T-cell (primary cell): ENCODE data around the gene PLXNA3. TPM values are rescaled to one million over a fixed set of nuclear protein-coding genes. Genes with fewer than 3 reads are reported as not detected.
"Not testable (repeated sequence)": the region's sequence is repeated elsewhere in the genome, so short reads cannot be mapped to it uniquely, and the experiment has no call there.

Source experiments
- ATAC-seq, 4 experiments: fragments of 200-7000 bp in 3 of 4; fragments of 150-1000 bp in 1 of 4; cut with Tn5 transposase; replicated peaks in 1 of 4; 1 replicate in 3 of 4; 2 replicates in 1 of 4; pipeline ENCODE4 v1.10.0; 2021; ENCODE audit warnings: moderate library complexity in 3 of 4, mild to moderate bottlenecking in 2 of 4, moderate number of reproducible peaks in 1 of 4
- CTCF ChIA-PET, 2 donors: fragments of 300-600 bp; sonication (Branson Sonifier 250); formaldehyde crosslinking; loops; one replicate each; lab custom pipeline; 2022; ENCODE audit warnings: antibody characterized with exemption in 2 of 2; lab: Charles Lee
- POLR2A ChIA-PET, 2 donors: fragments of 300-600 bp; sonication (Branson Sonifier 250); formaldehyde crosslinking; loops; one replicate each; lab custom pipeline; 2022; ENCODE audit warnings: antibody characterized with exemption in 2 of 2; lab: Charles Lee
- DNase-seq, 35 experiments: peaks; one replicate each; pipeline versions ENCODE4 v3.0.0 to v3.0.0-alpha.2; 2013 to 2023
- H3K27ac ChIP-seq: one replicate; pipeline ENCODE4 v1.5.1; 2013; ENCODE audit warnings: low read length
- H3K27me3 ChIP-seq, 2 experiments: replicated peaks in 1 of 2; 1 replicate in 1 of 2; 2 replicates in 1 of 2; pipeline versions ENCODE4 v1.6.1 to v1.7.0; 2013; ENCODE audit warnings: low read length in 1 of 2, mixed read lengths in 1 of 2; ENCODE audit not compliant: control insufficient read depth in 2 of 2, insufficient read depth in 2 of 2; ENCODE audit errors: extremely low read depth in 1 of 2
- H3K36me3 ChIP-seq, 2 donors: 1 replicate in 1 of 2; 2 replicates in 1 of 2; pipeline versions ENCODE4 v1.6.1 to v1.7.0; 2013; ENCODE audit warnings: low read length in 1 of 2; ENCODE audit not compliant: control insufficient read depth in 2 of 2, insufficient read depth in 1 of 2; ENCODE audit errors: extremely low read depth in 1 of 2
- H3K4me1 ChIP-seq, 2 experiments: 1 replicate in 1 of 2; 2 replicates in 1 of 2; pipeline versions ENCODE4 v1.6.1 to v1.7.0; 2013; ENCODE audit warnings: low read length in 2 of 2, mixed read lengths in 1 of 2; ENCODE audit not compliant: insufficient read depth in 2 of 2, control insufficient read depth in 1 of 2; ENCODE audit errors: extremely low read depth in 1 of 2
- H3K4me3 ChIP-seq, 2 donors: 1 replicate in 1 of 2; 2 replicates in 1 of 2; pipeline versions ENCODE4 v1.5.1 to v1.7.0; 2013; ENCODE audit warnings: mild to moderate bottlenecking in 2 of 2, low read length in 1 of 2, moderate library complexity in 1 of 2; ENCODE audit not compliant: control insufficient read depth in 1 of 2; ENCODE audit errors: extremely low read depth in 1 of 2
- H3K9me3 ChIP-seq: 2 replicates; pipeline ENCODE4 v1.7.0; 2013
- H3K27ac Mint-ChIP-seq, 2 donors: one replicate each; pipeline ENCODE4 v1.8.0; 2020 to 2021; ENCODE audit warnings: mild to moderate bottlenecking in 2 of 2, mixed read lengths in 2 of 2
- H3K27me3 Mint-ChIP-seq, 2 donors: one replicate each; pipeline ENCODE4 v1.8.0; 2021 to 2022; ENCODE audit warnings: mixed read lengths in 2 of 2
- H3K36me3 Mint-ChIP-seq: one replicate; pipeline ENCODE4 v1.8.0; 2021; ENCODE audit warnings: mixed read lengths
- H3K4me1 Mint-ChIP-seq, 3 donors: one replicate each; pipeline ENCODE4 v1.8.0; 2020 to 2022; ENCODE audit warnings: mixed read lengths in 3 of 3, mild to moderate bottlenecking in 1 of 3
- H3K4me3 Mint-ChIP-seq, 3 donors: one replicate each; pipeline ENCODE4 v1.8.0; 2020 to 2022; ENCODE audit warnings: mild to moderate bottlenecking in 3 of 3, mixed read lengths in 3 of 3, moderate library complexity in 3 of 3
- H3K9me3 Mint-ChIP-seq, 3 donors: one replicate each; pipeline ENCODE4 v1.8.0; 2020 to 2022; ENCODE audit warnings: mixed read lengths in 3 of 3
- WGBS: methylation state at CpG from one replicate; pipeline ENCODE4 v1.1.5; 2013; ENCODE audit warnings: missing lambda C conversion rate; ENCODE audit not compliant: insufficient coverage; 5-methylcytosine and 5-hydroxymethylcytosine counted together
- total RNA-seq, 35 experiments: library from RNA in 6 of 35; stranded (reverse) in 6 of 35; fragments of 120-200 nt in 1 of 35; gene quantifications; one replicate each; pipeline versions ENCODE4 v1.2.1 to v1.2.4 and lab custom pipeline; 2013 to 2026

Gene PLXNA3
- total RNA-seq, 5 donors from 2014 or later (not counting 1 experiment from before 2014, with no cell fraction given), result 48.1 to 87.0 (median 72.9) TPM

GRCh38 chrX:154494715-154495114 lies 36.6 kb downstream of the PLXNA3 start:
- Mint-ChIP-seq H3K36me3 (no peaks in the 10 kb centered on the region), H3K4me3 (no peak overlapping the region), H3K4me1 (peaks cover 1 to 3% (median 2%) of the 10 kb centered on the region in 3 donors), H3K27me3 (no peaks in the 10 kb centered on the region), H3K27ac (no peak overlapping the region), H3K9me3 (no peaks in the 10 kb centered on the region)
- Histone ChIP-seq H3K4me3 (no peak overlapping the region), H3K36me3 (no peaks in the 10 kb centered on the region), H3K27ac (no peak overlapping the region), H3K4me1 (peaks cover 0 to 9% of the 10 kb centered on the region in 2 experiments), H3K27me3 (no peaks in the 10 kb centered on the region), H3K9me3 (no peaks in the 10 kb centered on the region)
- no CpG with 5 or more reads among the region's 3 CpGs for WGBS
- ATAC-seq (no peak), DNase-seq (no peak)
- CTCF ChIA-PET, result interaction anchor here in 1 of 2 donors (0.5 kb wide), 1 partner anchor 795 kb away, joined by 3 read pairs; no protein-coding TSS in a partner anchor
- POLR2A ChIA-PET, result interaction anchor here in 1 of 2 donors (0.7 kb wide), 1 partner anchor 21 kb away, joined by 3 read pairs; no protein-coding TSS in a partner anchor

GRCh38 chrX:154495472-154495922 lies 37.4 kb downstream of the PLXNA3 start:
- Histone ChIP-seq H3K9me3 (no peaks in the 10 kb centered on the region), H3K27me3 (no peaks in the 10 kb centered on the region), H3K4me3 (no peak overlapping the region), H3K4me1 (peaks cover 0 to 7% of the 10 kb centered on the region in 2 experiments), H3K36me3 (no peaks in the 10 kb centered on the region), H3K27ac (no peak overlapping the region)
- ChIA-PET CTCF (interaction anchor here in 1 of 2 donors (0.5 kb wide), 1 partner anchor 795 kb away, joined by 3 read pairs; no protein-coding TSS in a partner anchor), POLR2A (interaction anchor here in 1 of 2 donors (0.7 kb wide), 2 partner anchors 22 to 405 kb away, joined by 3 to 5 read pairs; no protein-coding TSS in a partner anchor)
- Mint-ChIP-seq H3K27me3 (no peaks in the 10 kb centered on the region), H3K36me3 (no peaks in the 10 kb centered on the region), H3K27ac (no peak overlapping the region), H3K4me1 (peaks cover 0 to 1% (median 0%) of the 10 kb centered on the region in 3 donors), H3K4me3 (no peak overlapping the region), H3K9me3 (no peaks in the 10 kb centered on the region)
- DNase-seq (no peak), ATAC-seq (no peak)
- no CpG with 5 or more reads among the region's 6 CpGs for WGBS

DNA sequence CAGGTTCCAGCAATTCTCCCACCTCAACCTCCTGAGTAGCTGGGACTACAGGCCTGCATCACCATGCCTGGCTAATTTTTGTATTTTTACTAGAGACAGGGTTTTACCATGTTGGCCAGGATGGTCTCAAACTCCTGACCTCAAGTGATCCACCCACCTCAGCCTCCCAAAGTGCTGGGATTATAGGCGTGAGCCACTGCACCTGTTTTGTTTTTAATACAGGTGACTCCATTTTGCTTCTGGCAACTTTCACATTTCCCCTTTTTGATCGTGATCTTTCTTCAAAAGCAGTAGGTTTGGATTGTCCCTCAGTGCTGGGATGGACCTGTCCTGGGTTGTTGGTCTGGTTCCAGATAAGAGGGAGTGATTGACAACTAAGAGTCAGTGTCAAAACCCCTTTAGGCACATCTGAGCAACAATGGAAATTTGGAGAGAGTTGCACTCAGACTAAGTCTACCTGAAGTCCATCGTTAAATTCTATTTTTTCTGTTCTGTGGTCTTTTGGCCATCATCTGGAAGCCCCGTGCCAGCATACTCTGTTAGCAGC lies 38.6 kb downstream of the PLXNA3 start:
- DNase-seq, H3K27me3 Mint-ChIP-seq, H3K4me1 Mint-ChIP-seq, H3K4me3 Mint-ChIP-seq, H3K9me3 Mint-ChIP-seq, H3K36me3 ChIP-seq, H3K4me3 ChIP-seq, H3K27me3 ChIP-seq, ATAC-seq, H3K4me1 ChIP-seq, H3K9me3 ChIP-seq, H3K36me3 Mint-ChIP-seq, H3K27ac Mint-ChIP-seq, CTCF ChIA-PET, H3K27ac ChIP-seq: not testable (repeated sequence)
- POLR2A ChIA-PET, result interaction anchor here in 1 of 2 donors (0.7 kb wide), 1 partner anchor 243 kb away, joined by 8 read pairs; no protein-coding TSS in a partner anchor
- WGBS, result no CpG with 5 or more reads among the region's 4 CpGs

DNA sequence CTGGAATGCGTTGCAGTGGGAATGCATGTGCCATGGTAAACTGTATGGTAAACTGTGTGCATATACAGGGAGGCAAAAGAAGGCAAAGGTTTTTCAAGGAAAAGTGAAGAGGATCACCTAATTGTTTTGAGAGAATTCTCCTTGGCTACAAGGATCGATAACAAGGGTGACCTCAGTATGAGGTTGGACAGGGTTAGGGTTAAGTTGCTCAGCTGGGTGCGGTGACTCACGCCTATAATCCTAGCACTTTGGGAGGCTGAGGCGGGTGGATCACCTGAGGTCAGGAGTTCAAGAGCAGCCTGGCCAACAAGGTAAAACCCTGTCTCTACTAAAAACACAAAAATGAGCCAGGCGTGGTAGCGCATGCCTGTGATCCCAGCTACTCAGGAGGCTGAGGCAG lies 43.3 kb downstream of the PLXNA3 start:
- H3K4me1 ChIP-seq, H3K9me3 Mint-ChIP-seq, POLR2A ChIA-PET, DNase-seq, H3K4me3 Mint-ChIP-seq, H3K27ac Mint-ChIP-seq, ATAC-seq, H3K27ac ChIP-seq, H3K4me3 ChIP-seq, H3K27me3 ChIP-seq, H3K4me1 Mint-ChIP-seq, H3K9me3 ChIP-seq, H3K27me3 Mint-ChIP-seq, H3K36me3 Mint-ChIP-seq: not testable (repeated sequence)
- no CpG with 5 or more reads among the region's 7 CpGs for WGBS
- peaks cover 0 to 11% of the 10 kb centered on the region in 2 donors for H3K36me3 ChIP-seq
- CTCF ChIA-PET, result interaction anchor here in 1 of 2 donors (0.6 kb wide), 1 partner anchor 35 kb away, joined by 3 read pairs; no protein-coding TSS in a partner anchor

GRCh38 chrX:154502098-154502497 lies 44.0 kb downstream of the PLXNA3 start:
- CTCF ChIA-PET, result interaction anchor here in 1 of 2 donors (0.6 kb wide), 1 partner anchor 35 kb away, joined by 3 read pairs; no protein-coding TSS in a partner anchor
- H3K4me3 ChIP-seq, result no peak overlapping the region
- no peaks in the 10 kb centered on the region for H3K27me3 ChIP-seq
- ATAC-seq, result no peak
- H3K36me3 ChIP-seq, result peaks cover 0 to 14% of the 10 kb centered on the region in 2 donors
- 98% methylated on average over 6 of the region's 8 CpGs for WGBS
- Mint-ChIP-seq H3K4me1 (no peaks in the 10 kb centered on the region), H3K4me3 (no peak overlapping the region), H3K9me3 (no peaks in the 10 kb centered on the region), H3K27ac (no peak overlapping the region), H3K36me3 (peaks cover 3% of the 10 kb centered on the region), H3K27me3 (no peaks in the 10 kb centered on the region)
- DNase-seq, result no peak
- no peaks in the 10 kb centered on the region for H3K9me3 ChIP-seq
- no peaks in the 10 kb centered on the region for H3K4me1 ChIP-seq
- POLR2A ChIA-PET, result interaction anchor here in 1 of 2 donors (0.7 kb wide), 1 partner anchor 52 kb away, joined by 7 read pairs; no protein-coding TSS in a partner anchor
- H3K27ac ChIP-seq, result no peak overlapping the region

DNA sequence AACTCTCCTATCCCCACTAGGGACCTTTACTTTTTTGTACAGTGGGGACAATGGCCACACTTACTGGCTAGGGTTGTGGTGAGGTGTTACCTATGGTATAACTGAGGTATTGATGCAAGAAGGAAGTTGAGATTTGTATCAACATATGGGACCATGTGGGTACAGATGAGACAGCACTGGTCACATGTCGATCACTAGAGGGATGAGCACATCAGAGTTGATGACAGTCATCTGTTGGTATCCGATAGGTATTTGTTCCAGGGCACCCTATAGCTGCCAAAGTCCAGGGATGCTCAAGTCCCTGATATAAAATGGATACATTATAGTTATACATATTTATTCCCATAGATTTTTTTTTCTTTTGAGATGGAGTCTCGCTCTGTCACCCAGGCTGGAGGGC lies 44.9 kb downstream of the PLXNA3 start:
- H3K36me3 ChIP-seq, result peaks cover 0 to 17% of the 10 kb centered on the region in 2 donors
- Mint-ChIP-seq H3K27me3 (no peaks in the 10 kb centered on the region), H3K36me3 (peaks cover 3% of the 10 kb centered on the region), H3K9me3 (no peaks in the 10 kb centered on the region), H3K4me3 (no peak overlapping the region), H3K27ac (no peak overlapping the region), H3K4me1 (no peaks in the 10 kb centered on the region)
- DNase-seq, result no peak
- H3K4me3 ChIP-seq, result no peak overlapping the region
- WGBS, result no CpG with 5 or more reads among the region's 3 CpGs
- H3K27ac ChIP-seq, result no peak overlapping the region
- no peaks in the 10 kb centered on the region for H3K4me1 ChIP-seq
- H3K27me3 ChIP-seq, result no peaks in the 10 kb centered on the region
- ATAC-seq, result no peak
- no peaks in the 10 kb centered on the region for H3K9me3 ChIP-seq
- ChIA-PET POLR2A (interaction anchor here in 1 of 2 donors (0.7 kb wide), 1 partner anchor 53 kb away, joined by 7 read pairs; no protein-coding TSS in a partner anchor), CTCF (no interaction called here)
